ENCODE results near the gene TTYH1.
"Not testable (repeated sequence)": the region's sequence is repeated elsewhere in the genome, so short reads cannot be mapped to it uniquely, and the experiment has no call there.

TTYH1 gene

DNA sequence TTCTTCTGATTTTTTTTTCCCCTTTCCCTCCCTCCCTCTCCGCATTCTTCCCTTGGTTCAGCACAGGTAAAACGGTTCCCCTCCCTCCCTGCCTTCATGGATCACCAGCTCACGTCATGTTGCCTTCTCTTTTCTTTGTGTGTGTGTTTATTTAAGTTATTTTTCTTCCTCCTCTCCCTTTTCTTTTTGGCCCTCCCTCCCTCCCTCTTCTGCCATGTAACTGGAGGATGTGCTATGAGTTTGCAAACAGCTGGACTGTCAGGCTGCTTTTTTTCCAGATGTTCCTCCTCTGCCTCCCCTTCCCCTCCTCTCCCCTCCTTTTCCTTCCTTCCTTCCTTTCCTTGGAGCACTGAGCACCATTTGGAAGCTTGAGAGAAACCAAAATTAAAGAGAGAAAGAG is 46.3 kb downstream of the TTYH1 start:
- no peak for DNase-seq

DNA sequence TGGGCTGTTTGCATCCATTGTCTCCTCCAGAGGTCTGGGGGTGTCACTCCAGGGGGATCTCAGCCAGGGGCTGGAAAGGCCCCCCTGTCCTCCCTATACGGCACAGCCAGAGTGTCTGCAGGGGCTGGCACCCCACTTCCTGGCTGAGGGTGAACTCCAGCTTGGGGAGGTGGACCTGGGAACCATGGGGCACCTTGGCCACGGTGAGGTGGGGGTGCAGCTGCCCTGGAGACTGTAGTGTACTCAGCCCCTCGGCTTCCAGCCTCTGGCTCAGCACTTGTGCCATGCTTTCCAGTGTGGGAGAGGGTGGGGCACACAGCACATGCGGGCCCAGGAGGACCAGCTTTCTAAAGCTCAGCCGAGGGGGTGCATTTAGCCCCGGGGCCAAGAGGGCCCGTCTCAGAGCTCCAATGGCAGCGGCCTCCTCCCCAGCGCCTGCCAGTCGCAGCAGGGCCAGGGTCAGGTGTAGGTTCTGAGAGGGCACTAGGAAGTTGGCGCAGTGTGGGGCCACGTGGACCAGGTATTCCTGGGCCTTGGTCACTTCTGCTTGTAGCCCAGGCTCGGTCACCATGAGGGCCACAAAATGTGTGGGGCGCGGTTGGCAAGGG is 46.9 kb downstream of the TTYH1 start:
- DNase-seq = no peak

DNA sequence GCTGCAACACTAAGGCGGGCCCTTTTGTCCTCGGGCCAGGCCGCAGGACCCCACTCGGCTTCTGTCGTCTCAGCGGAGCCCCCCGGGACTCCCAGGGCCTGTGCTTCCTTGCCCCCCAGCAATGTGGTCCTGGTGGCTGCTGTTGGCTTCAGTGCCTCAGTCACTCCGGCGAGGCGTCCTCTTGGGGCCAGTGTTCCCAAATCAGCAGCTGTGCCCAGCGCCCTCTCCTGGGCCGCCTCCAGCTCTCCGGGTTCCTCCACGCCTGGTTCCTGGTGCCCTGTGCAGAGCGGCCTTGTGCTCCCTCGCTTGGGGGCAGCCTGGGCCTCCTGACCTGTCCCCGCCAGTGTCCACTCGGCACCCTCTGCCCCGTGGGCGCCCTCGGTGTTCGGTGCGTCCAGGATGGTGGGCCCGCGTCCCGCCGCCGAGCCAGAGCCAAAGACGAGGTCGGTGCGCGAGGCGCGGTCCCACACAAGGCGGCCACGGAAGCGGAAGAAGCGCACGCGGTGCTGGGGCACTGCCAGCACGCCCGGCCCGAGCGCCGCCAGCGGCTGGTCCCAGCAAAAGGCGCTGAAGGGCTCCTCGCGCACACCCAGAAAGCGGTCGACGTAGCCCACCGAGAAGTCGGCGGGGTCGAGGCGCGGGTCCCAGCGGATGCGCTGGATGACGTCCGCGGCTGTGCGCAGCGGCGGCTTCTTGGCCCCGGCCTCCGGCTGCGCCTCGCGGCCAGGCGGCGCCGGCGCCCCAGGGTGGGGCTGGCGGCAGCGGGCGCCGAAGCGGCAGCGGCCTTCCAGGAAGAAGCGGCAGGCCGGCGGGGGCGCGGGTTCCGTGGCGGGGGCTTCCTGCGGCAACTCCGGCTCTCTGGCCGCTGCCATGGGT is 47.6 kb downstream of the TTYH1 start:
- peak; percentile 77 for DNase-seq

DNA sequence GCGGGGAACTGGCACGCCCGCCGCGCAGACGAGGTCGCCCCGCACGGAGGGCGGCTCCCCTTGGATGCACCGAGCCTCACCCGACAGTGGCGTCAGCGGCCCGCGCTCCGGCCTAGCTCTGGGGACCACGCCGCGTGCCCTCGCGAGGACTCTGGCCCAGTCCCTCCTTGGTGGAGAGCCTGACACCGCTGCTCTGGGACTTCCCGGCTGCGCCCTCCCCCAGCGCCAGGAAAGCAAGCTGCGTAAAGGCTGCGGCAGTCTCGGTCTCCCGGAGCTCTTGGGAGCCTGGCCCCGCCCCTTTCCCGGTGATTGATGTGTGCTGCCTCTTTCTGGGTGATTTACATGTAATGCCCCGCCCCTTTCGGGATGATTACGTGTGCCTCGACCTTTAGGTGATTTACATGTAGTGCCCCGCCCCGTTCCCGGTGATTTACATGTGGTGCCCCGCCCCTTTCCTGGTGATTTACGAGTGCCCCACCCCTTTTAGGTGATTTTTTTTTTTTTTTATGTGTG is 48.3 kb downstream of the TTYH1 start, which contains the start of gene LENG9:
LENG9 (minus strand) TSS at position 248 of the 513 bp plus-strand sequence. CDS start 252 bp downstream, outside the sequence.
- DNase-seq = peak; percentile 99

DNA sequence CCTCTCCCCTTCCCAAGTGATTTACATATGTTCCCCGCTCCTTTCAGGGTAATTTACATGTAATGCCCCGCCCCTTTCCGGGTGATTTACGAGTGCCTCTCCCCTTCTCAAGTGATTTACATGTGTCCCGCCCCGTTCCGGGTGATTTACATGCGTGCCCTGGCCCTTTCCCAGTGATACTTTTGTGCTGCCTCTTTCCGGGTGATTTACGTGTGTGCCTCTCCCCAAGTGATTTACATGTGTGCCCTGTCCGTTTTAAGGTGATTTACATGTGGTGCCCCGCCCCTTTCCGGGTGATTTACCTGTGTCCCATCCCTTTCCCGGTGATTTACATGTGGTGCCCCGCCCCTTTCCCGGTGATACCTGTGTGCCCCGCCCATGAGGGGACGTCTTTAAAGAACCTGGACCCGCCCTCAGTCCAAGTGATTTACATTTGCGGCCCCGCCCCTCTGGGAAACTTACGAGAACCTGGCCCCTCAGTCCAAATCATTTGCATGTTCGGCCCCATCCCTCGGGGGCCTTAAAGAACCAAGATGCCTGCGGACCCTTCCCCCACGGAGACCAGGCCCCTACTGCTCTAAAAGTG is 48.9 kb downstream of the TTYH1 start:
- peak; percentile 94 for DNase-seq

GRCh38 chr19:54464630-54465425 is 49.6 kb downstream of the TTYH1 start:
- peak; percentile 94 for DNase-seq

- DNase-seq = no peak
These were observed 50.3 kb downstream of the TTYH1 start for GRCh38 chr19:54465426-54466109.

GRCh38 chr19:54466110-54466480 is 50.8 kb downstream of the TTYH1 start:
- not testable (repeated sequence) for DNase-seq

DNA sequence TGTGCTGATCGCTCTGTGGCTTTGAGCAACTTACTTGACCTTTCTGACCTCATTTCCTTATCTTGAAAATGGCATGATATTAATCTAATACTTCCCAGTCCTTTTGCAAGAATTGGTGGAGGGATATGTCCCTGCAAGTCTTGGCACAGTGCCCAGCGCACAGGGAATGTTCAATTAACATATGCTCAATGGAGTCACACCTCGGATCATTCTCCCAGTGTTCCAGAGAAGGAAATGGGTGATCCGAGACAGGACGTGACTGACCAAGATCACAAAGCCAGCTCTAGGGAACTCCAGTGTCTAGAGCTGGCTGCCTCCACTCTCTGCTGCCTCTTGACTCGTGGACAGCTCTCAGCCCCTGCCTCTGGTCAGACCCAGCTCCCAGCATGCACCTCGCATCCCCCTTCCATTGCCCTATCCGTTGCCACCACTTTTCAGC is 54.3 kb downstream of the TTYH1 start:
- no peak for DNase-seq

- DNase-seq = no peak
These were observed 55.1 kb downstream of the TTYH1 start for GRCh38 chr19:54470276-54470887.

- peak; percentile 49 for DNase-seq
These were observed 55.9 kb downstream of the TTYH1 start for GRCh38 chr19:54470991-54471782.

GRCh38 chr19:54473071-54473891 is 58.0 kb downstream of the TTYH1 start, which contains the start of gene CDC42EP5:
Gene CDC42EP5, minus strand, starts transcription at chr19:54473296. Its CDS starts 7,749 bp downstream, at chr19:54465547.
- peak; percentile 75 for DNase-seq

GRCh38 chr19:54473892-54474372 is 58.7 kb downstream of the TTYH1 start:
- no peak for DNase-seq

GRCh38 chr19:54475706-54476105 is 60.4 kb downstream of the TTYH1 start:
- DNase-seq = no peak

- peak; percentile 19 for DNase-seq
These were observed 62.4 kb downstream of the TTYH1 start for GRCh38 chr19:54477650-54478049.

- peak; percentile 75 for DNase-seq
These were observed 63.5 kb downstream of the TTYH1 start for GRCh38 chr19:54478677-54479266.

DNA sequence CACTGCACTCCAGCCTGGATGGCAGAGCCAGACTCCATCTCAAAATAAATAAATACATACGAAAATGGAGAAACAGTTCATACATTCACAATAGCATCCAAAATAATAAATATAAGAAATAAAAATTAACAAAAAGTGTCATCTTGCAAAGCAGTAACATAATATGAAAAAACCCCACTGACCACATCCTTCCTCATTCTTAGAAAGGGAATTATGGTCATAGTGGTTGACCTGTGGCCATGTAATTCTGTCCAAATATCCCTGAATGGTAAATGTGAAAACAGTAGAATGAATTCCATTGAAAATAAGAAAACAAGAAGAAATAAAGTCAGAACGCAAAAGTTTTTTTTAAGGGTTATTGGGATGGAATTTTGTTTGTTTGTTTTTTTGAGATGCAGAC is 64.8 kb downstream of the TTYH1 start:
- peak; percentile 81 for DNase-seq

DNA sequence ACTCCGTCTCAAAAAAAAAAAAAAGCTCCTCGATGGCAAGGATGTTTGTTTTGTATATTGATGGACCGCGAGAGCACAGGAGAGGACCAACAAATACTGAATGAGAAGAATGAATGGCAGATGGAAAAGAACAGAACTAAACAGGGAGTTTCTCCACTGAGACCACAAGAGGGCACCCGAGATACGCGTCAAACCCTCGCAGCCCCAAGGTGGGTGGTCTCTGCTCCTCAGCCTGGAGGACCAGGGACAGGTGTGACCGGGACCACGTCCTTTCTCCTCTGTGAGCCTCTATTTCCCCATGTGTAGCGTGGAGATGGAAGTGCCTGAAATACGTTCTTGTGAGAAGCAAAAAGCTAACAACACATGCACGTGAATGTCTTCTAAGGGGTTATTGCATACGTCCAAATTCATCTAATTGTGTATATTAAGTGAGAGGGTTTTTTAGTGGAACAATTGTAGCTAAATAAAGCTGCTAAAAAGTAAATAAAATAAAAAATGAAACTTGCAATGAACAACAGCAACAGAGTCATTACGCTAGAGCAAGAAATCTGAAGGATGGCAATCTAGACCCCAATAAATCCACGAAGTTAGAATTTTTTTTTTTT is 66.2 kb downstream of the TTYH1 start:
- peak; percentile 67 for DNase-seq

- peak; percentile 78 for DNase-seq
These were observed 67.6 kb downstream of the TTYH1 start for GRCh38 chr19:54482889-54483288.

Data from suppressor macrophage treated with lipopolysaccharide for 4 hours (primary cell).